Right lobe of liver (tissue), 6 donors: ENCODE results near the gene MACF1. TPM values are rescaled to one million over a fixed set of nuclear protein-coding genes. Genes with fewer than 3 reads are reported as not detected.
A peak's percentile ranks its signal among the peaks of the same experiment; 100 is the strongest.

Experiments
- ATAC-seq, 4 donors: fragments of 200-7000 bp; cut with Tn5 transposase; one replicate each; pipeline ENCODE4 v1.9.1; 2020; ENCODE audit warnings: mild to moderate bottlenecking in 4 of 4, moderate library complexity in 4 of 4
- DNase-seq, 3 donors: peaks; one replicate each; pipeline ENCODE4 v3.0.0-alpha.2; 2020
- H3K27ac ChIP-seq, 3 donors: fragments of 200-600 bp; one replicate each; pipeline ENCODE4 v1.8.0; 2022
- H3K27me3 ChIP-seq, 2 donors: fragments of 200-600 bp; one replicate each; pipeline ENCODE4 v1.8.0; 2022
- H3K36me3 ChIP-seq, 4 donors: fragments of 200-600 bp; sonication (generic) in 1 of 4; one replicate each; pipeline versions ENCODE4 v1.5.1 to v1.8.0; 2017 to 2022; ENCODE audit warnings: control low read depth in 1 of 4
- H3K4me1 ChIP-seq, 4 donors: fragments of 200-600 bp; sonication (generic) in 1 of 4; one replicate each; pipeline versions ENCODE4 v1.5.1 to v1.8.0; 2017 to 2022; ENCODE audit warnings: control low read depth in 1 of 4
- H3K4me3 ChIP-seq, 3 donors: fragments of 200-600 bp; one replicate each; pipeline ENCODE4 v1.8.0; 2022
- H3K9me3 ChIP-seq, 4 donors: fragments of 200-600 bp; sonication (generic) in 1 of 4; one replicate each; pipeline versions ENCODE4 v1.5.1 to v1.8.0; 2017 to 2022; ENCODE audit warnings: control low read depth in 1 of 4
- POLR2A ChIP-seq: fragments of 450-650 bp; IDR thresholded peaks from one replicate; pipeline ENCODE4 v1.6.1; 2017; ENCODE audit warnings: antibody characterized with exemption, mild to moderate bottlenecking
- WGBS: methylation state at CpG from one replicate; pipeline ENCODE4 v1.1.6; 2018; ENCODE audit warnings: low coverage, low lambda C conversion rate; ENCODE audit not compliant: insufficient coverage; ENCODE audit errors: missing lambda C conversion rate; 5-methylcytosine and 5-hydroxymethylcytosine counted together
- intact Hi-C, 2 donors: fragments of 100-400 bp; cut with DNase I; formaldehyde crosslinking; loops; one replicate each; pipeline versions ENCODE4 v1.11.2 to v1.14.1; 2022
- total RNA-seq, 6 experiments: library from RNA; depleted of rRNA in 2 of 6; stranded (reverse); fragments of >200 nt in 2 of 6; fragmentation: NEBNext Ultra II Directional in 3 of 6; extraction: Animal tissue kit (Norgen Biotek cat#: 25700) in 3 of 6; gene quantifications; one replicate each; pipeline versions ENCODE4 v1.1.0 to v1.2.4, GENCODE V29; 2016 to 2023
- TF ChIP-seq, protein P1 (sequence below), 4 donors: fragments of 200-600 bp in 3 of 4; fragments of 450-650 bp in 1 of 4; IDR thresholded peaks; one replicate each; pipeline versions ENCODE4 v1.5.1 to v1.8.0; 2016 to 2022; ENCODE audit warnings: antibody characterized with exemption in 4 of 4, mild to moderate bottlenecking in 2 of 4
- donor health status: DM: no; HTN: yes; CAD: no.
- donor health status: DM: no; HTN: no; CAD: no.
- donor health status: DM: no; HTN: no; CAD: no.
- donor health status: DM: no; HTN: yes; CAD: no.
- donor health status: DM: no; HTN: yes; CAD: no.

Gene MACF1
- total RNA-seq, 6 experiments from 2014 or later, result 78.4 to 141 (median 100) TPM

DNA sequence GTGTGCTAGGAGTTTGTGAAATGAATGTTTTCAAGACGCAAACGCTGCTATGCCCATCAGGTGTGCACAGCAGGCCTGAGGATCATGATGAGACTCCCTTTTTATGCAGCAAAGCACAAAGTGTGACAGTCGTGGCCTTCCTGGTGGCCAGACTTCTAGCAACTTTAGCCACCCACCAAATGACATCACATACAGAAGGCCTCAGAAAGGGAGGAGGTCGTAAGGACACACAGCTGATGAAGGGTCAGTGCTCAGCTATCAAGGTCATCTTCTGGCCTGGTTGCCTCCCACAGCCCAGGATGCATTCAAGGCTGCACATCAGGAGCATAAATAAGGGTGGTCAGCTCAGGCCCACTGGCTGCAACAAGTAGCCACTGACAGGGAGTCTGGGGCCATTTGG, 323.6 kb downstream of the MACF1 start:
- no peak for ATAC-seq
- Histone ChIP-seq H3K27me3 (no peaks in the 10 kb centered on the region), H3K4me1 (no peaks in the 10 kb centered on the region), H3K27ac (no peak overlapping the region), H3K4me3 (no peak overlapping the region), H3K9me3 (no peaks in the 10 kb centered on the region), H3K36me3 (peaks cover 0 to 34% (median 12%) of the 10 kb centered on the region in 4 donors)
- no peak for TF ChIP-seq POLR2A
- TF ChIP-seq, protein P1, sequence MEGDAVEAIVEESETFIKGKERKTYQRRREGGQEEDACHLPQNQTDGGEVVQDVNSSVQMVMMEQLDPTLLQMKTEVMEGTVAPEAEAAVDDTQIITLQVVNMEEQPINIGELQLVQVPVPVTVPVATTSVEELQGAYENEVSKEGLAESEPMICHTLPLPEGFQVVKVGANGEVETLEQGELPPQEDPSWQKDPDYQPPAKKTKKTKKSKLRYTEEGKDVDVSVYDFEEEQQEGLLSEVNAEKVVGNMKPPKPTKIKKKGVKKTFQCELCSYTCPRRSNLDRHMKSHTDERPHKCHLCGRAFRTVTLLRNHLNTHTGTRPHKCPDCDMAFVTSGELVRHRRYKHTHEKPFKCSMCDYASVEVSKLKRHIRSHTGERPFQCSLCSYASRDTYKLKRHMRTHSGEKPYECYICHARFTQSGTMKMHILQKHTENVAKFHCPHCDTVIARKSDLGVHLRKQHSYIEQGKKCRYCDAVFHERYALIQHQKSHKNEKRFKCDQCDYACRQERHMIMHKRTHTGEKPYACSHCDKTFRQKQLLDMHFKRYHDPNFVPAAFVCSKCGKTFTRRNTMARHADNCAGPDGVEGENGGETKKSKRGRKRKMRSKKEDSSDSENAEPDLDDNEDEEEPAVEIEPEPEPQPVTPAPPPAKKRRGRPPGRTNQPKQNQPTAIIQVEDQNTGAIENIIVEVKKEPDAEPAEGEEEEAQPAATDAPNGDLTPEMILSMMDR (IDR thresholded peaks at IDR 0.05), result no peak
- no peak for DNase-seq
- WGBS, result 80% methylated on average over 3 of the region's 4 CpGs
- intact Hi-C loops, result no loop called here

DNA sequence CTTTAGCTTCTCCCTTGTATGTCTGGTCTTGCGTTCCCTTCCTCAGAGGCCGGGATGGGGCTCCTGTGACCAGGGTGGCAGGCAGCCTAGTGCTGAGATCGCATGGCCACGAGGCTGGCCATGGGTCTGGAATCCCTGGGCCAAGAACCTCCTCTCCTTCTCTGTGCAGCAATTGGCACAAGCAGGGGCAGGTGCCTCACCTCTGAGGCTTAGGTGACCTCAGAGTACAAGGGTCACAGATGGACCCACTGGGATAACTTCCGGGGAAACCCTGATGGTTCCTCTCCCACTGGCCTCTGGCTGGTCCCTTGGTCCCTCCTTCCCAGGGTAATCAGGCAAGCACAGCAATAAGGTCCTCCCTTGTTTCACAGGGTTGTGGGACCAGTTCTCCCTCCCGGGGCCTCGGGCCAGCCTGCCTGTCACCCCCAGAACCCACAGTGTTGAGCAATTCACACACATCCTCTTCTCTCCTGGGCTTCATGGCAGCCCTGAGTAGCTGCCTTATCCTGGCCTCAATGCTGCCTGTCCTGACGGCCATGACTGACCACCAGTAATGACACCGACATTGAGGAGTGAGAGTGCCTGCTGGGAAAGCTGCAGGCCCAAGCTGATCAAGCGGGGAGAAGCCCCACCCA, 325.5 kb downstream of the MACF1 start:
- DNase-seq, result no peak

DNA sequence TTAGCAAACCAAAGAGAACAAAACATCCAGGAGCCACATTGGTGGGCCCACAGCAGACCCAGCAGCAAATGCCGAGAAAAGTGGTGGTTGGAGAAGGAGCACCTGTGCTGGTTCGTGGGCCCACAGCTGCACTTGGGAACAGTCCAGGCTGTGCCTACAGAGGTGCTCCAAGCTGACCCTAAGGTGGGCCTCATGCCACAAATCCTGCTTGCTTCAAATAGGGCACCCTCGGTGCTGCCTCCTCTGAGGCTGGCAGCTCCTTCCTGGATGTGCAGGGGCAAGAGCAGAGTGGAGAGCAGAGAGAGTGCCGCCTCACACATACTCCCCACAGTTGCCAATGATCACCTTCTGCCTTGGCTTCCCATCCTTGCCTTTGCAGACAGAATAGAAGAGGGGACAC, 327.0 kb downstream of the MACF1 start:
- Histone ChIP-seq H3K4me1 (no peaks in the 10 kb centered on the region), H3K4me3 (no peak overlapping the region), H3K36me3 (peaks cover 0 to 49% (median 12%) of the 10 kb centered on the region in 4 donors), H3K27me3 (no peaks in the 10 kb centered on the region), H3K9me3 (no peaks in the 10 kb centered on the region), H3K27ac (no peak overlapping the region)
- DNase-seq (no peak), ATAC-seq (no peak)
- intact Hi-C loops, result no loop called here
- no CpG with 5 or more reads among the region's 4 CpGs for WGBS
- TF ChIP-seq POLR2A, result no peak
- TF ChIP-seq, protein P1 (IDR thresholded peaks at IDR 0.05), result no peak

More for the DNA sequence above, 325.5 kb downstream of the MACF1 start:
- no peak overlapping the region for H3K27ac ChIP-seq
- 72% methylated on average over 3 of the region's 10 CpGs for WGBS
- no peaks in the 10 kb centered on the region for H3K4me1 ChIP-seq
- intact Hi-C loops, result no loop called here
- H3K9me3 ChIP-seq, result no peaks in the 10 kb centered on the region
- TF ChIP-seq, protein P1 (IDR thresholded peaks at IDR 0.05), result no peak
- TF ChIP-seq POLR2A, result no peak
- no peaks in the 10 kb centered on the region for H3K27me3 ChIP-seq
- no peak overlapping the region for H3K4me3 ChIP-seq
- peaks cover 0 to 48% (median 12%) of the 10 kb centered on the region in 4 donors for H3K36me3 ChIP-seq
- peak in 3 of 4 donors; percentile 9 to 57 (median 45) for ATAC-seq

- intact Hi-C loops, result no loop called here
- H3K27me3 ChIP-seq, result no peaks in the 10 kb centered on the region
- H3K4me3 ChIP-seq, result no peak overlapping the region
- DNase-seq, result no peak
- ATAC-seq, result no peak
- no peaks in the 10 kb centered on the region for H3K9me3 ChIP-seq
- H3K27ac ChIP-seq, result no peak overlapping the region
- 100% methylated on average over 1 of the region's 1 CpG for WGBS
- TF ChIP-seq, protein P1 (IDR thresholded peaks at IDR 0.05), result no peak
- no peak for TF ChIP-seq POLR2A
- peaks cover 0 to 38% (median 2%) of the 10 kb centered on the region in 4 donors for H3K36me3 ChIP-seq
- no peaks in the 10 kb centered on the region for H3K4me1 ChIP-seq
Measured at GRCh38 chr1:39533442-39533841, 328.9 kb downstream of the MACF1 start.

Other genes starting within 250 kb of the MACF1 start
- gene AKIRIN1, start 213.4 kb upstream of the MACF1 start, total RNA-seq, result 10 to 100 TPM; 18.9 to 37.3 (median 28.5) TPM
- gene NDUFS5, start 178.3 kb upstream of the MACF1 start, total RNA-seq, result 100 to 1,000 TPM in 2 of 6 experiments, 10 to 100 TPM in 4; 86.2 to 352 (median 90.0) TPM